Right hindlimb (tissue), 1 donor: Measurements from ENCODE around the gene GDF10.
A peak's percentile ranks its signal among the peaks of the same experiment; 100 is the strongest.

ENCODE experiments used
- DNase-seq: peaks from one replicate; pipeline ENCODE4 v3.0.0-alpha.2; 2018

Gene GDF10

GRCh38 chr10:47317251-47317650 is 17.3 kb downstream of the GDF10 start:
- DNase-seq, result no peak

- peak; percentile 14 for DNase-seq
These were observed 18.7 kb downstream of the GDF10 start for GRCh38 chr10:47318706-47319105.

- DNase-seq, result peak; percentile 12
These were observed 19.8 kb downstream of the GDF10 start for GRCh38 chr10:47319784-47320183.

GRCh38 chr10:47320812-47321211 is 20.8 kb downstream of the GDF10 start:
- DNase-seq, result no peak

- DNase-seq, result no peak
These were observed 21.7 kb downstream of the GDF10 start for GRCh38 chr10:47321521-47322195.

GRCh38 chr10:47322300-47323061 is 22.5 kb downstream of the GDF10 start, which contains the start of gene GDF2:
Gene GDF2 (plus strand): TSS chr10:47322454. CDS start chr10:47322669, 215 bp downstream.
- no peak for DNase-seq

GRCh38 chr10:47323087-47323486 is 23.1 kb downstream of the GDF10 start:
- DNase-seq, result no peak

- DNase-seq, result no peak
These were observed 23.8 kb downstream of the GDF10 start for GRCh38 chr10:47323636-47324296.

GRCh38 chr10:47325303-47326291 is 25.6 kb downstream of the GDF10 start:
- DNase-seq, result no peak

GRCh38 chr10:47326306-47326926 is 26.4 kb downstream of the GDF10 start:
- DNase-seq, result no peak

- no peak for DNase-seq
These were observed 26.9 kb downstream of the GDF10 start for GRCh38 chr10:47326927-47327330.

- no peak for DNase-seq
These were observed 29.9 kb downstream of the GDF10 start for GRCh38 chr10:47329855-47330254.

GRCh38 chr10:47330366-47330765 is 30.4 kb downstream of the GDF10 start:
- DNase-seq, result no peak

- DNase-seq, result no peak
These were observed 30.8 kb downstream of the GDF10 start for GRCh38 chr10:47330804-47331203.

- DNase-seq, result no peak
These were observed 31.5 kb downstream of the GDF10 start for GRCh38 chr10:47331491-47331890.

- no peak for DNase-seq
These were observed 32.0 kb downstream of the GDF10 start for GRCh38 chr10:47331954-47332353.

- DNase-seq, result no peak
These were observed 32.4 kb downstream of the GDF10 start for GRCh38 chr10:47332371-47332770.

GRCh38 chr10:47332946-47333345 is 32.9 kb downstream of the GDF10 start:
- no peak for DNase-seq

GRCh38 chr10:47333532-47333931 is 33.5 kb downstream of the GDF10 start:
- DNase-seq, result no peak

GRCh38 chr10:47334466-47335295 is 34.7 kb downstream of the GDF10 start:
- no peak for DNase-seq

- no peak for DNase-seq
These were observed 35.9 kb downstream of the GDF10 start for GRCh38 chr10:47335906-47336305.
